ENCODE data around the gene SUCO. TPM values are rescaled to one million over a fixed set of nuclear protein-coding genes. Genes with fewer than 3 reads are reported as not detected.

The SUCO gene
- total RNA-seq, 2 donors from 2014 or later: 25.4 to 30.6 TPM

Other genes starting within 250 kb of the SUCO start
- gene C1orf105, start 112.5 kb upstream of the SUCO start, total RNA-seq: 10 to 100 TPM in 1 of 2 donors, 1 to 10 TPM in 1; 7.1 to 19.9 TPM
- gene PIGC, start 89.1 kb upstream of the SUCO start, total RNA-seq: 10 to 100 TPM; 12.4 to 14.6 TPM
- gene FASLG, start 126.0 kb downstream of the SUCO start, total RNA-seq: under 1 TPM in 1 of 2 donors, not detected in 1; 0.27 TPM